HG03135 (cell line): ENCODE measurements around the gene ZNF619.
"Not testable (repeated sequence)": the region's sequence is repeated elsewhere in the genome, so short reads cannot be mapped to it uniquely, and the experiment has no call there.

Experiments used
- ATAC-seq: cut with Tn5 transposase; IDR thresholded peaks from one replicate; pipeline ENCODE4 v1.9.1; 2021; ENCODE audit warnings: mild to moderate bottlenecking, moderate library complexity; ENCODE audit not compliant: unreplicated experiment

ZNF619 gene

GRCh38 chr3:40476478-40477470 is at the start of gene ZNF619:
ZNF619 (plus strand) TSS chr3:40477122; CDS start chr3:40477980, 858 bp downstream.
- peak; percentile 80 for ATAC-seq

DNA sequence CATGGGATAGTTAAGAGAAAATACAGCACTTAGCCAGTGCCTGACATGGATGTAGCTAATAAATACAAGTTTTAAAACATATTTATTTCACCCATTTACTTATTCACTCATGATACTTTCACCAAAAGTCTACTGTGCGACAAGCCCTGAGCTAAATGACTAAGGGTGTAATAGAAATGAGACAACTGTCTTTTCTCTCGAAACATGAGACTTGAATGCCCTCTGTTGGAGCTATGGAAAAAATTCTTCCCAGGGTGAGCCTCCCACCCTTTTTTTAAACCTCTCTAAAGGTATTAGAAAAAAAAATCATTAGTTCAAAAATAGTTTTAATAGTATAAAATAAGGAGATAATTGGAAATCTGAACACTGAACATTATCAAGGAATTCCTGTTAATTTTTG is 44.1 kb upstream of the ZNF619 start:
- ATAC-seq, result no peak

GRCh38 chr3:40437889-40438288 is 39.0 kb upstream of the ZNF619 start:
- no peak for ATAC-seq

GRCh38 chr3:40445062-40445461 is 31.9 kb upstream of the ZNF619 start:
- ATAC-seq, result no peak

DNA sequence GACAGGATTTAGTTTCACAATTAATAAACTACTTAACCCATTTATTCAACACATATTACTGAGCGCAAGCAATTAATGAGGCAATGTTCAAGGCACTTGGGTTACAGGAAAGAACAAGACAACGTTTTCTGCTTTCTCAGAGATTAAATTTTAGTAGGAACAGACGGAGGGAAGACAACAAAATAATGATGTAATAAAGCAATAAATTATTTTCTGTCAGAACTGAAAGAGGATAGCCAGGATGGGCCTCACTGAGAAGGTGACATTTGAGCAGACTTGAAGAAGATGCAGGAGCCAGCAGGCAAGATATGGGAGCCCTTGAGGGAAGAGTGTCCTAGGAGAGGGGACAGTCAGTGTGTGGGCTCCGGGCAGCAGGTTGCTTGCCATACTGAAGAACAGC is 31.0 kb upstream of the ZNF619 start:
- no peak for ATAC-seq

- no peak for ATAC-seq
These were observed 26.5 kb upstream of the ZNF619 start for GRCh38 chr3:40450438-40450837.

GRCh38 chr3:40451551-40451950 is 25.4 kb upstream of the ZNF619 start:
- no peak for ATAC-seq

DNA sequence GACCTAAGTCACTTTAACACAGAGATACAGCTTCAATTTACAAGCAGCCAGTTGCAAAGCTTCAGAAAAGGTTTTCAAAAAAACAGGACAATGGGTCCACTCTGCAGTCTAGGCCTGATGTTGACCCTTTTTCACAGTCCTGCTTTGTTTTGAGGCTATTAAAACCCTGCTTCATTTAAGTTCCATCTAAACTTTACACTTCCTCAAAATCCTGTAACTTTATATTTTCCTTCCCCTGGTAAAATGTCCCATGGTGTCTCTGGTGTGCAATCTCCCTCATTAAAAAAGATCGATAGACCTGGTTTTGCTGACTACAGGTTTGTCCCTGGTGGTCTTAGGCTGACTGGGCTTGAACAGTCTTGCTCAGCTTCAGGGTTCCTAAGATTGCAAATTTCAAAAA is 24.9 kb upstream of the ZNF619 start:
- ATAC-seq, result no peak

GRCh38 chr3:40452562-40452875 is 24.4 kb upstream of the ZNF619 start:
- ATAC-seq, result no peak

DNA sequence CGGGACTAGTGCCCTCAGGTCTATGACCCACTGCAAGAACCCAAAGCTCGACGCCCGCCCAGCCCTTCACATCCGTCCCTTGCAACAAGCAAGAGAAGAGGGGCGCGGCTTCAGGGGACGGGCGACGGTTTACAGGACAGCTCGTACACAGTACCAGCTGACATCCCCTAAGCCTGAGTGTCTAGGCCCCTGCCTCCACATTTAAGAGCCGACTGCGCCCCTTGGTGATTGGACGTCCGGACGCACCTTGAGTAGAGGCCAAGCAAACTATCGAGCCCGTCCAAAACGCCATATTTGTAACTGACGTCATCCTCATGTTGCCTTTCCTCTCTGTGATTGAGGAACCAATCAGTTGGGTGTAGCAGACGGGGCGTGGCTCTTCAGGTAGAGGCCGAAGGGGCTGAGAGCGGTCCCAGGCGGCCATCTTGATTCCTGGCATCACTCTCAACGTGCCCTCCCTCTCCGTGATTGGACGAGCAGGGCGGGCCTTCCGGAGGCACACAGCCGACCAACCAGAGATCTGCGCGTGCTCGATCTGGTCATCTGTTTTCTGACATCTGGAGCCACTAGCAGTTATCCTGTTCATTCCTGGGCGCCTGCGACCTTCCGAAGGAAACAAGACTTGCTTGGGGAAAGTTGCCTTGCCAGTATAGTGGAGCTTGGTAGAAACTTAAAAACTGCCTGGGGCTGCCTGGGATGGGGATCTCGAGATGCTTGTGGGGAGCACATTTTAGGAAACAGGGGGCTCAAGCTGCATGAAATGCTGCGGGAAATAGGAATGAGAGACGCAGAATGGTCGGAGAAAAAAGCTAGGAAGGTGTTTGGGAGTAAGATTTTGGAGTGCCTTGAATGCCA is 23.8 kb upstream of the ZNF619 start:
- peak; percentile 95 for ATAC-seq

DNA sequence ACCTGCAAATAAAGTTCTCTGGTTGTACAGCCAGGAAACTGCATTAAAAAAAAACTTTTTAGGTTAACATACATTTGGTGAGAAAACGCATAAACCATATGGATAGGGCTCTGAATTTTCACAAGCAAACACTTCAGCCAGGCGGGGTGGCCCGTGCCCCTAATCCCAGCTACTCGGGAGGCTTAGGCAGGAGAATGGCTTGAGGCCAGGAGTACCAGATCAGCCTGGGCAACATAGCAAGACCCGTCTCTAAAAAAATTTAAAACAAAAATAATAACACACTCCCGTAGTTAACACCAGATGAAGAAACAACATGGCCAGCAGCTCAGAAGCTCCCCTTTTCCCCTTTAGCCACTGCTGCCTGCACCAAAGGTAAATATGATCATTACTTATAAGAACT is 23.0 kb upstream of the ZNF619 start:
- no peak for ATAC-seq

- ATAC-seq, result no peak
These were observed 21.6 kb upstream of the ZNF619 start for GRCh38 chr3:40455328-40455727.

- no peak for ATAC-seq
These were observed 20.5 kb upstream of the ZNF619 start for GRCh38 chr3:40456279-40456939.

- peak; percentile 63 for ATAC-seq
These were observed 19.7 kb upstream of the ZNF619 start, which contains the start of gene RPL14 for GRCh38 chr3:40456940-40457823. RPL14 (plus strand) TSS chr3:40457339; CDS start chr3:40457472, 133 bp downstream.

GRCh38 chr3:40458473-40458872 is 18.4 kb upstream of the ZNF619 start:
- no peak for ATAC-seq

- ATAC-seq, result not testable (repeated sequence)
These were observed 16.4 kb upstream of the ZNF619 start for GRCh38 chr3:40460481-40460880.

DNA sequence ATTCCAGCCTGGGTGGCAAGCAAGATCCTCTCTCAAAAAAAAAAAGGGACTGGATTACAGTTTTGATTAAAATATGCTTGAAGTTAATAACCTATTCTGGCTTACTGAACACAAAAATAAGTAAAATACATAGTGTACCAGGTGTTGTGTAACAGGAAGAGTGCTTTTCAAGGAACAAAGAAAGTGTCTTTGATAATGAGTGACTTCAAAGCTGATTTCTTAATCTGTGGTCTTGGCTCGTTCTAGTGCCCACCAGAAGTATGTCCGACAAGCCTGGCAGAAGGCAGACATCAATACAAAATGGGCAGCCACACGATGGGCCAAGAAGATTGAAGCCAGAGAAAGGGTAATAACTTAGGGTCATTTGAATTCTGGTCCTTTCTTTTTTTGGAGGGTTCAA is 15.8 kb upstream of the ZNF619 start:
- no peak for ATAC-seq

GRCh38 chr3:40462838-40463237 is 14.1 kb upstream of the ZNF619 start:
- not testable (repeated sequence) for ATAC-seq

DNA sequence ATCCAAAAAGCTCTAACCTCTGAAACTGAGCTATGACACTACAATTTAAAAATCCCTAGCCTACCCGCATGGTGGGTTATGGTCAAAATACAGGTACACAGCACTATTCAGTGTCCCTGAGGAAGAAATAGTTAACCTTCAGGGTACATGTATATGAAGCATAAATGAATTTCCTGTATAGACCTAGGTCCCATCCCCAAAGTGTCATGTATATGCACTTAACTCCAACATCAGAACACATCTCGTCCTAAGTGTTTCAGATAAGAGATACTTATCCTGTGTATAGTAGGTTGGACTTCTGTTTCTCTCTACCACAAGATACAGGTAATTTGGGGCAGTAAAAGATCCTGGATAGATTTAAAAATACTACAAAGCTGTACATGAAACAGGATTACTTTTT is 13.3 kb upstream of the ZNF619 start:
- no peak for ATAC-seq
